Measurements from ENCODE around the gene PRR20D. TPM values are rescaled to one million over a fixed set of nuclear protein-coding genes. Genes with fewer than 3 reads are reported as not detected.
"Not testable (repeated sequence)": the region's sequence is repeated elsewhere in the genome, so short reads cannot be mapped to it uniquely, and the experiment has no call there.

Gene PRR20D
- total RNA-seq, 3 donors from 2014 or later: not detected

GRCh38 chr13:57138988-57139387 is 21.4 kb upstream of the PRR20D start:
- DNase-seq (no peak), ATAC-seq (no peak)
- Histone ChIP-seq H3K4me1 (ENCODE audit: low read depth) (no peaks in the 10 kb centered on the region), H3K4me3 (no peak overlapping the region), H3K9me3 (no peaks in the 10 kb centered on the region), H3K36me3 (ENCODE audit: low read depth) (no peaks in the 10 kb centered on the region)
- intact Hi-C loops (cut with DNase I, micrococcal nuclease): no loop called here
- no peak for TF ChIP-seq CTCF (IDR thresholded peaks at IDR 0.05)

- ATAC-seq; H3K36me3 ChIP-seq (ENCODE audit: low read depth); H3K4me1 ChIP-seq (ENCODE audit: low read depth); H3K9me3 ChIP-seq; DNase-seq; intact Hi-C loops (cut with DNase I, micrococcal nuclease); H3K4me3 ChIP-seq: not testable (repeated sequence)
Observed at GRCh38 chr13:57139781-57140180, 20.7 kb upstream of the PRR20D start.

- H3K36me3 ChIP-seq (ENCODE audit: low read depth); ATAC-seq; H3K4me1 ChIP-seq (ENCODE audit: low read depth); H3K9me3 ChIP-seq; H3K4me3 ChIP-seq; intact Hi-C loops (cut with DNase I, micrococcal nuclease); DNase-seq: not testable (repeated sequence)
Observed at GRCh38 chr13:57140235-57140968, 20.0 kb upstream of the PRR20D start, which contains the start of gene PRR20A. Gene PRR20A, plus strand, starts transcription at chr13:57140918. Its CDS starts 387 bp downstream, at chr13:57141305.

- not testable (repeated sequence) for H3K9me3 ChIP-seq, DNase-seq, ATAC-seq
Observed at GRCh38 chr13:57147188-57147587, 13.2 kb upstream of the PRR20D start, which contains the start of gene PRR20B. Gene PRR20B, plus strand, starts transcription at chr13:57147488. Its CDS starts 387 bp downstream, at chr13:57147875.

GRCh38 chr13:57148106-57148505 is 12.3 kb upstream of the PRR20D start:
- DNase-seq; ATAC-seq; intact Hi-C loops (cut with DNase I, micrococcal nuclease); H3K4me1 ChIP-seq (ENCODE audit: low read depth); H3K36me3 ChIP-seq (ENCODE audit: low read depth); H3K9me3 ChIP-seq; H3K4me3 ChIP-seq: not testable (repeated sequence)

More at GRCh38 chr13:57147188-57147587, 13.2 kb upstream of the PRR20D start, which contains the start of gene PRR20B:
- H3K4me1 ChIP-seq (ENCODE audit: low read depth); H3K36me3 ChIP-seq (ENCODE audit: low read depth); intact Hi-C loops (cut with DNase I, micrococcal nuclease); H3K4me3 ChIP-seq: not testable (repeated sequence)

- H3K36me3 ChIP-seq (ENCODE audit: low read depth); DNase-seq; H3K4me1 ChIP-seq (ENCODE audit: low read depth); intact Hi-C loops (cut with DNase I, micrococcal nuclease); H3K4me3 ChIP-seq; H3K9me3 ChIP-seq; ATAC-seq: not testable (repeated sequence)
Observed at GRCh38 chr13:57153761-57154160, 6.7 kb upstream of the PRR20D start, which contains the start of gene PRR20C. Gene PRR20C, plus strand, starts transcription at chr13:57154061. Its CDS starts 387 bp downstream, at chr13:57154448.

GRCh38 chr13:57166897-57167296 is 6.5 kb downstream of the PRR20D start, which contains the start of gene PRR20E:
Gene PRR20E, plus strand, starts transcription at chr13:57167197. Its CDS starts 387 bp downstream, at chr13:57167584.
- H3K9me3 ChIP-seq; intact Hi-C loops (cut with DNase I, micrococcal nuclease); H3K4me3 ChIP-seq; DNase-seq; H3K36me3 ChIP-seq (ENCODE audit: low read depth); ATAC-seq; H3K4me1 ChIP-seq (ENCODE audit: low read depth): not testable (repeated sequence)

- DNase-seq (no peak), ATAC-seq (no peak)
- no peak for TF ChIP-seq CTCF (IDR thresholded peaks at IDR 0.05)
- Histone ChIP-seq H3K36me3 (ENCODE audit: low read depth) (no peaks in the 10 kb centered on the region), H3K9me3 (no peaks in the 10 kb centered on the region), H3K4me1 (ENCODE audit: low read depth) (no peaks in the 10 kb centered on the region), H3K4me3 (no peak overlapping the region)
- intact Hi-C loops (cut with DNase I, micrococcal nuclease): no loop called here
Observed at GRCh38 chr13:57191667-57192066, 31.2 kb downstream of the PRR20D start.
